Fibroblast of peridontal ligament (primary cell): Measurements from ENCODE around the gene PRPF39.
"Not testable (repeated sequence)": the region's sequence is repeated elsewhere in the genome, so short reads cannot be mapped to it uniquely, and the experiment has no call there.

ENCODE experiments used
- DNase-seq: peaks from one replicate; pipeline ENCODE4 v3.0.0-alpha.2; 2010; ENCODE audit errors: extremely low read depth

PRPF39 gene

GRCh38 chr14:45140661-45141187 is 56.8 kb downstream of the PRPF39 start:
- no peak for DNase-seq

- not testable (repeated sequence) for DNase-seq
Observed at GRCh38 chr14:45142083-45142482, 58.2 kb downstream of the PRPF39 start.

GRCh38 chr14:45144658-45145057 is 60.7 kb downstream of the PRPF39 start:
- DNase-seq = no peak

- DNase-seq = no peak
Observed at GRCh38 chr14:45145214-45145613, 61.3 kb downstream of the PRPF39 start.

- no peak for DNase-seq
Observed at GRCh38 chr14:45149602-45150001, 65.7 kb downstream of the PRPF39 start.

- no peak for DNase-seq
Observed at GRCh38 chr14:45150386-45150890, 66.5 kb downstream of the PRPF39 start.

GRCh38 chr14:45156067-45156466 is 72.2 kb downstream of the PRPF39 start:
- peak; percentile 19 for DNase-seq
